Hematopoietic multipotent progenitor cell treated with erythropoietin and hydrocortisone succinate and interleukin-3 and kit ligand, for 15 days (in vitro differentiated cells): Measurements from ENCODE around the gene PCDHB13.
"Not testable (repeated sequence)": the region's sequence is repeated elsewhere in the genome, so short reads cannot be mapped to it uniquely, and the experiment has no call there.

Source experiments
- DNase-seq: peaks from one replicate; pipeline ENCODE4 v3.0.0-alpha.2; 2015; ENCODE audit warnings: low spot score

Gene PCDHB13

GRCh38 chr5:141201646-141202045, 12.1 kb upstream of the PCDHB13 start:
- not testable (repeated sequence) for DNase-seq

GRCh38 chr5:141208478-141208877, 5.2 kb upstream of the PCDHB13 start, which contains the start of gene PCDHB12:
Gene PCDHB12, plus strand, starts transcription at chr5:141208719. Its CDS starts 189 bp downstream, at chr5:141208908.
- no peak for DNase-seq

- DNase-seq = not testable (repeated sequence)
Observed at GRCh38 chr5:141210281-141210680, 3.4 kb upstream of the PCDHB13 start.

GRCh38 chr5:141210849-141211248, 2.9 kb upstream of the PCDHB13 start:
- not testable (repeated sequence) for DNase-seq

GRCh38 chr5:141214583-141214982, 864 bp downstream of the PCDHB13 start:
- DNase-seq = not testable (repeated sequence)

- DNase-seq = not testable (repeated sequence)
Observed at GRCh38 chr5:141215504-141215903, 1.8 kb downstream of the PCDHB13 start.

GRCh38 chr5:141216035-141216434, 2.3 kb downstream of the PCDHB13 start:
- not testable (repeated sequence) for DNase-seq

- DNase-seq = no peak
Observed at GRCh38 chr5:141223112-141223783, 9.5 kb downstream of the PCDHB13 start, which contains the start of gene PCDHB14. Gene PCDHB14, plus strand, starts transcription at chr5:141223343. Its CDS starts 163 bp downstream, at chr5:141223506.

GRCh38 chr5:141224844-141225243, 11.1 kb downstream of the PCDHB13 start:
- not testable (repeated sequence) for DNase-seq

- not testable (repeated sequence) for DNase-seq
Observed at GRCh38 chr5:141225421-141225820, 11.7 kb downstream of the PCDHB13 start.

GRCh38 chr5:141234109-141234667, 20.5 kb downstream of the PCDHB13 start:
- no peak for DNase-seq

- not testable (repeated sequence) for DNase-seq
Observed at GRCh38 chr5:141235922-141236321, 22.2 kb downstream of the PCDHB13 start.

- DNase-seq = no peak
Observed at GRCh38 chr5:141236516-141237313, 23.0 kb downstream of the PCDHB13 start.

GRCh38 chr5:141241496-141241895, 27.8 kb downstream of the PCDHB13 start:
- no peak for DNase-seq

GRCh38 chr5:141245250-141245717, 31.6 kb downstream of the PCDHB13 start, which contains the start of gene PCDHB15:
Gene PCDHB15, plus strand, starts transcription at chr5:141245395. Its CDS starts 184 bp downstream, at chr5:141245579.
- no peak for DNase-seq

- not testable (repeated sequence) for DNase-seq
Observed at GRCh38 chr5:141246971-141247370, 33.3 kb downstream of the PCDHB13 start.

GRCh38 chr5:141247434-141247833, 33.7 kb downstream of the PCDHB13 start:
- DNase-seq = not testable (repeated sequence)

- no peak for DNase-seq
Observed at GRCh38 chr5:141250576-141250975, 36.9 kb downstream of the PCDHB13 start.

GRCh38 chr5:141258464-141258863, 44.7 kb downstream of the PCDHB13 start:
- no peak for DNase-seq

GRCh38 chr5:141258948-141259347, 45.2 kb downstream of the PCDHB13 start:
- no peak for DNase-seq

GRCh38 chr5:141260458-141261237, 46.9 kb downstream of the PCDHB13 start:
- no peak for DNase-seq

- DNase-seq = no peak
Observed at GRCh38 chr5:141261238-141261546, 47.5 kb downstream of the PCDHB13 start.
